Cerebellar cortex (tissue), 1 donor: ENCODE data around the gene PCGF2.
A peak's percentile ranks its signal among the peaks of the same experiment; 100 is the strongest.

Source experiments
- DNase-seq: peaks from one replicate; pipeline ENCODE4 v3.0.0-alpha.2; 2015; ENCODE audit warnings: low spot score

PCGF2 gene

GRCh38 chr17:38719289-38719942 is 28.7 kb downstream of the PCGF2 start:
- no peak for DNase-seq

GRCh38 chr17:38717139-38717745 is 30.9 kb downstream of the PCGF2 start:
- DNase-seq, result peak; percentile 76

- no peak for DNase-seq
These were observed 31.6 kb downstream of the PCGF2 start for GRCh38 chr17:38716368-38717005.

- DNase-seq, result no peak
These were observed 32.8 kb downstream of the PCGF2 start for GRCh38 chr17:38715216-38715943.

- no peak for DNase-seq
These were observed 34.6 kb downstream of the PCGF2 start for GRCh38 chr17:38713456-38714075.

- no peak for DNase-seq
These were observed 35.5 kb downstream of the PCGF2 start for GRCh38 chr17:38712593-38712992.

- DNase-seq, result no peak
These were observed 36.2 kb downstream of the PCGF2 start for GRCh38 chr17:38711792-38712571.

GRCh38 chr17:38710985-38711384 is 37.2 kb downstream of the PCGF2 start:
- no peak for DNase-seq

GRCh38 chr17:38710604-38710962 is 37.6 kb downstream of the PCGF2 start:
- DNase-seq, result no peak

GRCh38 chr17:38709864-38710603 is 38.1 kb downstream of the PCGF2 start:
- DNase-seq, result no peak

GRCh38 chr17:38709104-38709820 is 38.9 kb downstream of the PCGF2 start:
- DNase-seq, result no peak

- DNase-seq, result no peak
These were observed 40.3 kb downstream of the PCGF2 start for GRCh38 chr17:38707678-38708351.

GRCh38 chr17:38706505-38707216 is 41.5 kb downstream of the PCGF2 start:
- DNase-seq, result no peak

- peak; percentile 59 for DNase-seq
These were observed 42.2 kb downstream of the PCGF2 start for GRCh38 chr17:38705803-38706504.

GRCh38 chr17:38705523-38705802 is 42.7 kb downstream of the PCGF2 start:
- DNase-seq, result no peak

- peak; percentile 82 for DNase-seq
These were observed 43.3 kb downstream of the PCGF2 start, which contains the start of gene MLLT6 for GRCh38 chr17:38704606-38705522. TSS of gene MLLT6 (plus strand) at chr17:38705273. CDS start at chr17:38705633, 360 bp downstream.
